ENCODE results near the gene FBLN5.
A peak's percentile ranks its signal among the peaks of the same experiment; 100 is the strongest.
"Not testable (repeated sequence)": the region's sequence is repeated elsewhere in the genome, so short reads cannot be mapped to it uniquely, and the experiment has no call there.

Gene FBLN5

DNA sequence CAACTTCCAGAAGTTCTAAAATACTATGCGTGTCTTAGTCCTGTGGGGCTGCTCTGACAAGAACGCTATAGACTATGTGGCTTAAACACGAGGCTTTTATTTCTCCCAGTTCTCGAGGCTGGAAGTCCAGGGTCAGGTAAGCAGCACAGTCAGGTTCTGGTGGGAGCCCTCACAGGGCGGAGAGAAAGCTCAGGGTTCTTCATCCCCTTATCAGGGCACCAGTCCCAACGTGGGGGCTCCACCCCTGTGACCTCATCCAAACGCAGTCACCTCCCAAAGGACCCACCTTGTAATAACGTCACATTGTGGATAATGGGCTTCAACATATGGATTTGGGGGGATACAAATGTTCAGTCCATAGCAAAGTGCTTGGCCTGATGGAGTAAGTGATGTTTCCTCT is 43.0 kb downstream of the FBLN5 start:
- DNase-seq = no peak

DNA sequence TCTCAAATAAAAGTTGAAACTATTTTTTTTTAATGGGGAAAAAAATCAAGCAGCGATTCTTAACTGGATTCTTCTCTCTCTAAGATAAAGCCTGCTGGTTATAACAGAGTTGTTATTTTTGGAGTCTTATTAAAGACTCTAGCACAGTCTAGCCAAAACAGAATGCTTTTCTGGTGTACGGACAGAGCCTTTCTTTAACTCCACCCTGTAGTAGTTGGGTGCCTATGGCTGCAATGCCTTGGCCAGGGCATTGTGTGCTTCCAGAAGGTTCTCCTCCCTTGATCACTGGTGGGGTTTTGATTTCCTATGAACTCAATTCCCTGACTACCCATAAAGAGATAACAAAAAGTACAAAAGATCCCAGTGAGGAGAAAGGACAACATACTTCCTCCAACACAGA is 44.4 kb downstream of the FBLN5 start:
- DNase-seq = no peak

DNA sequence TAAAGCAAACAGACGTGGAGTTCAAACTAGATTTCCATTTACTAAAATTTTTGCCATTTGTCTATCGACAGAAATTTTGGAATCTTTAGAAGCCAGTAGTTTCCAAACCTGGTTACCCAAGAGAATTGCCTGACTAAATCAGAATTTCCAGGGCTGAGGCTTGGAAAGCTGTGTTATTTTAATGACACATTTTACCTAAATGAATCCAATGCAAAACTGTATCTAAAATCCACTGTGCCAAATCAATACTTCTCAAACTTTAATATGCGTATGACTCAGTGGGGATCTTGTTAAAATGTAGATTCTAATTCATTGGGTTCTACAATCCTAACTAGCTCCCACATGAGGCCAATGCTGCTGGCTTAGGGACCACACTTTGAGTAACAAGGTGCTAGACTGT is 45.2 kb downstream of the FBLN5 start:
- no peak for DNase-seq

DNA sequence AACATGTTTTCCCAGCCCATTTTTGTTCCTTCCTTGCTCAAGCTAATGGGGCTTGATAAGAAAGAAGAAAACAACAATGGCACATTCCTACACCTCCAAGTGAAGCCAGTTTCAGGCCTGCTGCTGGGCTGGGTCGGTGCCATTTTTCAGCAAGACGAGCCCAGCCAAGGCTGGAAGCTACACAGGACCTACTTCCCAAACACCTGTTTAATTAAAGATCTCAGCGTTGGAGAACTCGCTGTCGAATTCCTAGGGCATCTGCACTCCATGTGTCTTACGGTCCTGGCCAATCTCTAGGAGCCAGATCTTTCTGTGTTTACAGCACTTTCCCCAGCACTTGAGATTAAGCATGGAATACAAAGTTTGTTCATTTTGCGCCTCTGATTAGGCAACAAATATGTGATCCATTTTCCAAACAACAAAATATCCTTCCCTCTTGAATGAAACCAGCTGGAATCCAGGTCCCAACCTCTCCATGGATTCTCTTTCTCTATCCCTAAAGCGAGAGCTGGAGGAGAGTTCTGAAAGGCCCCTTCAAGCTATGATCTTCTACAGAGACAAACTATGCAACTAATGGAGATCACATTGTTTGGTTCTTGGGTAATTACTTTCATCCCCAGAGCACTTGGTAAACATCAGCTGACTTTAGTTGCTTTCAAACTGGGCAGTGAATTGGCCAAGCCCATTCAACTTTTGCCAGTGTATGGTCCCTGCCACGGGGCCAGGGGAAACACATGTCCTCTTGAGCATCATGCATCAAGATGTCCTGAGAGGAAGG is 45.9 kb downstream of the FBLN5 start:
- no peak for DNase-seq

DNA sequence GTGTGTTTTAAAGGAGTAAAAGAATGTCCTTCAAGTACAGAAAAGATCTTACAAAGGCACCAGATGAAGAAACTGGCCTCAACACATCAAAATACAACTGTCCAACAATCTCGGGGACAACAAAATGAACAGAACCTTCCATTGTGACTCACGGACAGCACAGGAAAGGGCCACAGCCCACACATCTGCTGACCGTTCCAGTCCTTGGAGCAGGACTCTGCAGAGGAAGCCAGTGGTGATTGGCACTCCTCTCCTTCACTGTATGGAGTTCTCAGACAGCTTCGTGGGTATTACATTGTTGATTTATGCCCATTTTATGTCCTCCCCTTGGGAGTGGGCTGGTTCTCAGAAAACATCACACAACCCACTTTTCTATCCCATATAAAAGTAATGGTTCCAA is 47.7 kb downstream of the FBLN5 start:
- no peak for DNase-seq

DNA sequence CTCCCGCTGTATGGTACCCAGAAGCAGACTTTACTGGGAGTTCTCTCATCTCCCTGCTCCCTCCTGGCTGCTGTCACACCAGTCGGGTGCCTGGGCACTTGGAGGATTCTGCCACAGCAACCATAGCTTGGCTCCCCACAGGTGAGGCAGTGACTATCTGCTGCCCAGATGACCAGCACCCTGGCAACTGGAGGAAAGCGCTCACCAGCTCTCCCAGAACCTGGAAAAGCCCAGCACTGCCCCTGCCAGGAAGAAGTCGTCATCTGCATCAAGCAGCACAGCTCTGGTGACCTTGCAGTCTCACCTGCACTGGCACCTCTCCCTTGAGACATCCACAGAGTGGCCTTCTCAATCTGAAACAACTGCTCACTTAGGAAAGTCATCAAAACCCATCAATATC is 48.3 kb downstream of the FBLN5 start:
- DNase-seq = no peak

DNA sequence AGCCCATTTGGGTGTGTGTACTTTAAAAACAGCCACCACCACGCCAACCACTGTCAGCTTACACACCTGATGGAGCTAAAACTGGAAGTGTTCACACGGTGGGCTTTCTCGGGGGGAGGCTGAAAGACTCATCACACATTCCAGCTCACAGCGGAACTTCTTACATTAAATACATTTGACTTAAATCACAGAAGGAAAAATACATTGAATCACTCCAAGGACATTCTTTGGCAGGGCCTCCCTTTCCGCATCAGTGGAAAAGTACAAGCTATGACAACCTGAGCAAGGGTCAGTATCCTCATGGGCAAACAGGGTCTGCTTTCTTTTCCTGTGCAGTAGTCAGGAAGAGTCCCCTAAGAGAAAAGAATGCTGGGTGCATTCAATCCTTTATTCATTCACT is 49.1 kb downstream of the FBLN5 start:
- DNase-seq = no peak

DNA sequence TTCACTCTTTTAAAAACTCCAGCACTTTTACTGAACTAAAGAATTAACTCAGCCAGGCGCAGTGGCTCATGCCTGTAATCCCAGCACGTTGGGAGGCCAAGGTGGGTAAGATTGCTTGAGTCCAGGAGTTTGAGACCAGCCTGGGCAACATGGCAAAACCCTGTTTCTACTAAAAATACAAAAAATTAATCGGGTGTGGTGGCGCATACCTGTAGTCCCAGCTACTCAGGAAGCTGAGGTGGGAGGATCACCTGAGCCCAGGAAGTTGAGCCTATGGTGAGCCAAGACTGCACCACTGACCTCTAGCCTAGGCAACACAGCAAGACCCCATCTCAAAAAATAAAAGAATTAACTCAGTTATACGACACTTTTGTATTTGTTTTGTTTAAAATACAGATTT is 49.8 kb downstream of the FBLN5 start:
- not testable (repeated sequence) for DNase-seq

DNA sequence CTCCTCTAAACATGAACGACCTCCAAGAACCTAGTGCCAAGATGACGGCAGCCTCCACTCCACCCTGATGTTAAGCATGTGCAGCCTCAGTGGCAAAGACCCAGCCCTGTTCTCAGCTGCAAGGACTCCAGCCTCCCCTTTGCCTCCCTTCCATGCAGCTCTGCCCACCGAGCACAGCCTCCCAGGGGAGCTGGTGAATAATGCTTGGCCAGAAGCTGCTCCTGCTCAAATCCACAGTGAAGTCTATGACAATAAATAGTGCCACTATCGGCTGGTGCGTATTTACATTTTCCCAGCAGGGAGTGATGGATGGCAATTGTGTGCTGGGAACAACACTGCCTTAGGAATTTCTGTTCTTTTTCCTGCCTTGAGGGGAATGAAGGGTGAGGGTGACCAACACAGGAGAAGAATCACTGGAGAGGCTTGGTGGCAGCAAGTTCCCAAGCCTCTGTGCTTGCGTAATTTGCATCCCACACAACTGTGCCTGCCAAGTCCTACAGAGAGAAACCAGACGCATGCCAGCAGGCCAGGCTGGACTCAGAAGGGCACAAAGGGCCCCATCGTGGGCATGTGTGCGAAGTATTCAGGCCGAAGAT is 50.3 kb downstream of the FBLN5 start:
- DNase-seq = no peak

DNA sequence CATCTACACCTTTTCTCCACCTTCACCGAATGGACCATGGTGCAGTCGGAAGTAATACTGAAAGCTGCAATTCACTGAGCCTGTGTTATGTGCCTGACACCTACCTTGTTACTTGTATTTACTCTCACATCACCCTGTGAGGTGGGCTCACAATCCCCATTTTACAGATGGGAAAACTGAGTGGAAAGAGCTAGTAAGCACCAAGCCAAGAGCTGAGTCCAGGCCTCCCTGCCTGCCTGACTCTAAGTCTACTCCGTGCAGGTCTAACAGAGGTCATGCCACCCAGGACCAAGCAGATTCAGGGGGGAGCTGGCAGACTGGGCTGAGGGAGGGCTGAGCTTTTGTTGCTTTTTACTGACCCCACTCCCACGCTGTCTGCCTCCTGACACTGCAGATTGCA is 51.1 kb downstream of the FBLN5 start:
- no peak for DNase-seq

DNA sequence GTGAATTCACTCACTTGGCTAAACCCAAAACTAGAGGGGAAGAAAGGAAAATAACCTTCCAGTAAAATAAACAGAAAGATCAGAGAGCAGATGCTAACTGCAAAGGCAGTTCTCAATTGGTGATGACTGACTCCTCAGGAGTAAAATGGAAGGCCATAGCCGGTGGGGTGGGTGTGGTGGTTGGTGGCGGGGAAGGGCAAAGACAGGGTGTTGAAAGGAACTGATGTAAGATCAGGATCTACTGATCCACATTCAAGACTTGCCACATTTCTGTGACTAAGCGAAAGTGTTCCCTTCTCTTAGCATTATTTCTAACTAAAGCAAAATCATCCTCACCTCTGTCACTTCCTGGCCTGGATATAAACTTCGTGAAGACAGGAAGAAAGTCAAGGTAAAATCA is 53.8 kb downstream of the FBLN5 start:
- no peak for DNase-seq

DNA sequence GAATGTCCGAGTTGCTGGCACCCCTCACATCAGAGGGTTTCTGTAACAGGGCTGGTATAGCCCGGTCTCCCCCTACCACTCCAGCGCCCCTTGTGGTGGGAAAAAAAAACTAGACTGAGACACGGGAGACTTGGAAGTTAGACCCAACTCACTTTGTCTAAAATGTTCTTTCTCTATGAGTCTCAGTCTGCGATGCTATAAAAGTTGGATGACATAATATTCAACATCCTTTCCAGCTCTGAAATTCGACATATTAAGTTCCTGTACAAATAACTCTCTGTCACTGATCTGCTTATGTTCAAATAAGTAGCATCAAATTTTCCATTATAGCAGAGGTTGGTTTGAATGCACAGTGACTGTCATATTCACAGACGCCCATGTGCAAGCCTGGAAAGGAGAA is 54.5 kb downstream of the FBLN5 start:
- no peak for DNase-seq

DNA sequence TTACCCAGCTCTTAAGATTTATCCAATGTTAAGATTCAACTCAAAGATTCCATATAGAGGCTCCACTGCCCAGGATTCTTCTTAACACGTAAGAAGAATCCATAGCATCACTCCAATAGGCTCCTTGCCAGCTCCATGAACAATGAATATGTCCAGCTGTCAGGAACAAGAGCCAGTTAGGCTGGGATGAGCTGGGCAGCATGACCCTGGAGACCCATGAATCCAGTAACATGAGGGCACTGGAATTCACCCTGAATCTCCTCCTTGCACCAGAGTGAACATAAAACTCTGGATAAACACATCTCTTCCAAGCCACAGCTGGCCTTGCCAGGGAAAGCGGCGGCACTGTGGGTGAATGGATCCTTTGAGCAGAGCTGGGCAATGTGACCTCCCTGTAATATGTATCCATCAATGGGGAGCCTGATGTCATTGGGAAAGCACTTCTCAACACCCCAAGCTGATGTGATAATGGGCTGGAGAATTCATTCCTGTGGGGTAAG is 55.7 kb downstream of the FBLN5 start:
- no peak for DNase-seq

DNA sequence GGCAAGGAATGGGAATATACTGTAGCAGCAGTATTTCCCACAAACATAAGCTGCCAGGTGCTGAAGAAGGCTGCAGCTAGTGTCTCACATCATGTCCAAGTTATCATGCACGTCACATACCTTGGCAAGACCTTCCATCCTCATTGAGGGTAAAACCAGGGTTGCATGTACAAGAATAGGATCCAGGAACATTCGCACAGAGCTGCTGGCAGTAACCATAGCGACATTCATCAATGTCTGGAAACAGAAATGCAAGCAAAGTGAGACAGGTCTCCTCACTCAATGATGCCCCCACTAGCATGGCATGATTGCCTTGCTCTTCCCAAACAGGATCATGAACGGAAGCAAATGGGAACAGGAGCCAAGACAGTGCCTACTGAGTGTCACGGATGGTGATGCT is 56.4 kb downstream of the FBLN5 start:
- DNase-seq = no peak

DNA sequence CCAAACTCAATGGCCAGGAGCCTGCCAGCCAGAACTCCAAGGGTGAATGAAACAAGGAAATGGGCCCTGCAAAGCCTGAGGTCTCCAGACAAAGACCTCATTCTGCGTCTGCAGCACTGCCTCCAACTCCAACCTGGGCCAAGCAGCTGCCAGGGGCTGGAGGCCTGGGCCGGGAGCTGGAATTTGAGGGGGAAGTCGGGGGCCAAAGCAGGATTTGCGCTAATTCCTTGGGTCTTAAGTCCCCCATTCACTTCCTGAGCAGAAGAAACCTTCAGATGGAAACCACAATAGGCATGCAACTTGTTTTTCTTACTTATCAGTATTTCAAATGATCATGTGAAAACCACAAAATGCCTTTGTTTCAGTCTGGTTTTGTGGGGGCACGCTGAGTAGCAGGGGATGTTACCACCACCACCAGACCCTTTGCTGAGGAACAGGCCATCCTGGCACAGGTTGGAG is 57.2 kb downstream of the FBLN5 start:
- no peak for DNase-seq

DNA sequence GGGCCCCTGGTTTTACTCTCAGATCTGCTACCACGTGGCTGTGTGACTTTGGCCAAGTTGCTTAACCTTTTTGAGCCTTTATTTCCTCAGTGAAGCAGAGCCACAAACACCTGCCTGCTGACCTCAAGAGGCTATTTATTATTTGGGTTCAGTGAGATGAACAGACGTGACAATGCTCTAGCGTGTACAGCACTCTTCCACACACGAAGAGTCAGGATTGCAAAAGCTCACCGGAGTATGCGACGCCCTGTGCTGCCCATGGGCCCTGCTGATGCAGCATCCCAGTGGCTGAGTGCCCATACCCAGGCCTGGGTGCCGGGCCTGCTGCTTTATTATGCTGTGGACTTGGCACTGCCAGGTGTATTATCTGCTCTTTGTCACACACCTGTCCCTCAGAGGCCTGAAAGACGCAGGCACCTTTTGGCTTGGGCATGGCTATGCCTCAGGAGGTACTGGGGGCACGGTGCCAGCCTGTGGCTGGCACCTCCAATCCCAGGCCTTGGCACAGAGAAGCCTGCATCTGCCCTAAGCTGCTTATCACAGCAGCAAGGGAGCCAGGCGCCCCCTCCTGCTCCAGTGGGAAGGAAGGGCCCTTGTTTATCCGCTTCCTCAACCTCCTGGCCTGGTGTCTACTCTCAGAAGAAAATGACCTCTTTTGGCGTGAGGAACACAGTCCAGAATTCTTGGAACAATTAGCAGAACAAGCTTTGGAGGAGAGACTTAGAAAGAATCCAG is 57.9 kb downstream of the FBLN5 start:
- DNase-seq = peak; percentile 69

DNA sequence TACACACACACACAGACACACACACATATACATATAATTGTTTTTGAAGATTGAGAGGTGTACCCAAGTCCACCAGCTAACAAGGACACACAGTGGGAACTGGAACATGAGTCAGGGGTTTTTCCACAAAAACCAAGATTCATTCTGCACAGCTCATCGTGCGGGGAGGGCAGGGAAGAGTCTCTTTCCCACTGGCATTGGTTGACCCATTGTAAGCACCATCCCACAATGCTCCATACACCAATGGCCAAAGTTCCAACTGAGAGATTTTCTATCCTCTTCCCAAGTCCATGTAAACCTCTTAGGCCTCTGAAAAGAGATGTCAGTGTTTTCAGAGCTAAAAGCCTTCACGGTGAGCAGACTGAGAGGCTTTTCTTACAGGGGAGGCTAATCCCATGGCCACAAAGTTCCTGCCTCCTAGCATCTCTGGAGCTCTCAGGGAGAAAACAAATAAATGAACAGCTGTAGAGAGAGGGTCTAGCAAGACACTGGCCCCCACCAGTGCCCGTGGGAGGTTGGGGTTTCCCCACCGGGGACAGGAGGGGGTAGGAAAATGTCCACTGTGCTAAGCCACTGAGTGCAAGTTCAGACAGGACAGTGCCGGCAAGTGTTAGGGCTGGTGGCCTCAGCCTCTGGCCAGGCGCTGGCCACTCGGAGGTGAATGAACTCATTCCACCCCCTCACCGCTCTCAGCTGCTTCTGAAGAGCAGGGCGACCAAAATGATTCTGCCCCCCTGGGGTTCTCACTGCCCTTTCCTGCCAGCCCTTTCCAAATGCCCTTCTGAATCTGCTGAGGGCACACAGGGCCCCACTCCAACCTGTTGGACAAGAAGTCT is 58.6 kb downstream of the FBLN5 start:
- no peak for DNase-seq

DNA sequence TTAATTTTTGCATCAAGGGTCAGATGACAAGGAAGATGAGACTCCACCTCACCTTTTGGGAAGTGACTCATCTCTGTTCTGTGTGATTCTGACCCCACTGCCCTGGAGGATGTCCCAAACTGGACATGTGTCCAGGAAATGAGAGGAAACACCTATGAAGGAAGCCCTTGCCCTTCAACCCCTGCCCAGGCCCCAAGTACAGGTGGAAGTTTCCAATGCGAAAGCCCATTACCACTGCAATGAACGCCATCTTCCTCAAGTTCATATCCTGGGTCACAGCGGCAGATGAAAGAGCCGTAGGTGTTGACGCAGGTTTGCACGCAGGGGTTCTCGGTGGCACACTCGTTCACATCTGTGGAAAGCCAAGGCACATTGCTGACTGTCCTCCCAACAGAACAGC is 60.5 kb downstream of the FBLN5 start:
- DNase-seq = no peak

DNA sequence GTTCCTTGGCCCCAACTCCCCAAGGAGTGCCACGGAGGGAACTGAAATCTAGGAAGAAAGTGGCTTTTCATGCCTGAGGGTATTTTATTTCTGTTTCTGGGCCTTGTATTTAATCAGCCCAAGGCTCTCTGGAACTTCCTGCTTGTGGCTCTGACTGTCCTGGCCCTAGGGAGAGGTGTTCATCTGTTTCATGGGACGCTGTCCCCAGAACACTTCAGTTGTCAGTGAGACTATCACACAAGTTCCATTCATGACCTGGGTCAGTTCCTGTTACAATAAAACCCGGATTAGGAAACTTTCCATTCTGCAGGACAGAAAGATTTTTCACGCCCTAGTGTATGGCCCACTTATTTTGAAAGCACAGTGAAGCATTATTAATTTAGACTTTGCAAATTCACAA is 61.7 kb downstream of the FBLN5 start:
- no peak for DNase-seq

DNA sequence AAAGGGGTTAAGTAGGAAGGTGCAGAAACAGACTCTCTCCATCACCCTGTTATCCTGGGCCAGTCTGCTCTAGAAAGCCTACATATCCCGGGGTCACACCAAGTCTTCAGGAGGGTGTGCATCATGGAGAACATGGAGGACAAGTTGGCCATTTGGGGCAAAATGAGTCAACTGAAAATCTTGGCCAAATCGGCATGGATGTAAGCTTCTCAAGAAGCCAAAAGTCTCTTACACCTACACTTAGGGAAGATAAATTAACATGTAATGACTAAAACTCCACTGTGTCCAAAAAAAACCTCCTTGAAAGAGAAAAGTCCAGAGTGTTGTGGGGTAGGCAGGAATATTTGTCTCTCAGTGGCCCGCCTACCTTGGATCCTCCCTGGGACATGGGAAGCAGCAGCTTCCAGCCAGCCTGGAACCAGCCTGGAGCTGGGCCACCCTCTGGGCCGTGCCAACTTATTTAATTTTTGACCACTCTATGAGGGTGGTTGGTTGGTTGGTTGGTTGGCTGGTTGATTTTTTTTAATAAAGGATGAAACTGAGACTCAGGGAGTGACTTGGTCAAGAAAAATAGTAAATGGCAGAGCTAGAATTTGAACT is 62.3 kb downstream of the FBLN5 start:
- DNase-seq = no peak

DNA sequence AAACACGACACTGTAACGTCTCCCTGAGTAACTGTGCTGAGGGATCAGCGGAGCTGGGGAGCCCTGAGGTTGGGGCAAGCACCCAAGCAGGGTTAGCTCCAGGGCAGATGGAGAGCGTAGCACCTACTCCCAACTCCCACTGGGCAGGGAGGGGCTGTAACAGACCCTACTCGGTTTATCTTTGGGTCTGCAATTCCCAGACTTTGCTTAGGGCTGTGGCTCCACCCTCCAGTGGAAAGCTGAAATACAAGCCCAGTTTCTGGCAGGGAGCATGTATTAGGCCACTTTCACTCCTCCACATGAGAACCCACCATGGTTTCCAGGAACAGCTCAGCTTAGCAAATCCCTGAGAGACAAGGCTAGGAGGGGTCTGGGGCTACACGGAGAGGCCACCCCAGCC is 62.8 kb downstream of the FBLN5 start:
- DNase-seq = no peak

DNA sequence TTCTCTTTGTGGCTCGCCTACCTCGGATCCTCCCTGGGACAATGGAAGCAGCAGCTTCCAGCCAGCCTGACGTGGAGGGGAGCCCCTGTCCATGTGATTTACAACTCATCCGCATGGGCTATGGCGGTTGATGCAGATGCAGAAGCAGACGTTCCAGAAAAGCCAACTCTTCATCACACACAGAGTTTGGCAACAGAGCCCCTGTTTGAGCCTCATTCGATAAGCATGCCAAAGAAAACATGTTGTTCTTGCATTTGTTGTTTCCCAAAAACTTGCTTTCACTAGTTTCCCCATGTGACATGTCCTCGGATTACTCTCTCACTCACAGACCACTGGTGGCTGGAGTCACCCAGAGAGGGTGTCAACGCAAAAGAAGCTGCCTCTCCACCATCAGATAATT is 63.7 kb downstream of the FBLN5 start:
- DNase-seq = no peak

DNA sequence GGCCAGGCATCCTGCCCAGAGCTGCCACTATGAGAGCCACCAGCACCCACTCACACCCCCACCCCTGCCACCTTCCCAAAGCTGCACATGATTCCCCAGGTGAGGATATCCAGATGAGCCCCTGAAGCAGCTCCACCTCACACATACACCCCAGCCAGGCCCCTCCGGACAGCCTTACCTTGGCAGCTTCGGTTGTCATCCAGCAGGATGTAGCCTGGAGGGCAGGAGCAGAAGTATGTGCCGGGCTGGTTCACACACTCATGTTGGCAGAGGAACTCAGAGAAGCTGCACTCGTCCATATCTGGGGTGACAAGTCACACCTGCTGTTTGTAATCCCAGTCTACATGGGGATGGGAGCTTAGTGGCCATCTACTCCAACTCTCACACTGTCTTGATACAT is 64.7 kb downstream of the FBLN5 start:
- no peak for DNase-seq
